GM19025 (cell line): Measurements from ENCODE around the gene PNPLA5.
"Not testable (repeated sequence)": the region's sequence is repeated elsewhere in the genome, so short reads cannot be mapped to it uniquely, and the experiment has no call there.

Experiments used
- ATAC-seq: cut with Tn5 transposase; IDR thresholded peaks from one replicate; pipeline ENCODE4 v1.9.1; 2021; ENCODE audit warnings: mild to moderate bottlenecking, low read depth, moderate library complexity; ENCODE audit not compliant: unreplicated experiment

PNPLA5 gene

GRCh38 chr22:43891360-43892182 is at the start of gene PNPLA5:
Gene PNPLA5 (minus strand): TSS chr22:43892013. CDS start chr22:43891880, 133 bp downstream.
- no peak for ATAC-seq

GRCh38 chr22:43941449-43941848 is 49.6 kb upstream of the PNPLA5 start:
- no peak for ATAC-seq

- no peak for ATAC-seq
Observed at GRCh38 chr22:43931771-43932170, 40.0 kb upstream of the PNPLA5 start.

GRCh38 chr22:43928908-43929307 is 37.1 kb upstream of the PNPLA5 start:
- no peak for ATAC-seq

GRCh38 chr22:43928468-43928867 is 36.7 kb upstream of the PNPLA5 start:
- no peak for ATAC-seq

GRCh38 chr22:43926349-43926710 is 34.5 kb upstream of the PNPLA5 start:
- ATAC-seq, result no peak

GRCh38 chr22:43925433-43926348 is 33.9 kb upstream of the PNPLA5 start:
- ATAC-seq, result no peak

- ATAC-seq, result no peak
Observed at GRCh38 chr22:43924877-43925276, 33.1 kb upstream of the PNPLA5 start.

GRCh38 chr22:43923631-43924464 is 32.0 kb upstream of the PNPLA5 start, which contains the start of gene PNPLA3:
Gene PNPLA3 (plus strand): TSS chr22:43923805. CDS start chr22:43923912, 107 bp downstream.
- ATAC-seq, result no peak

GRCh38 chr22:43923191-43923590 is 31.4 kb upstream of the PNPLA5 start:
- ATAC-seq, result no peak

- ATAC-seq, result no peak
Observed at GRCh38 chr22:43922123-43922522, 30.3 kb upstream of the PNPLA5 start.

GRCh38 chr22:43921370-43921769 is 29.6 kb upstream of the PNPLA5 start:
- ATAC-seq, result no peak

GRCh38 chr22:43919106-43919973 is 27.5 kb upstream of the PNPLA5 start:
- no peak for ATAC-seq

GRCh38 chr22:43917521-43917920 is 25.7 kb upstream of the PNPLA5 start:
- no peak for ATAC-seq

- no peak for ATAC-seq
Observed at GRCh38 chr22:43911351-43911750, 19.5 kb upstream of the PNPLA5 start.

- no peak for ATAC-seq
Observed at GRCh38 chr22:43910178-43910695, 18.4 kb upstream of the PNPLA5 start.

GRCh38 chr22:43909708-43910107 is 17.9 kb upstream of the PNPLA5 start:
- no peak for ATAC-seq

GRCh38 chr22:43905681-43906080 is 13.9 kb upstream of the PNPLA5 start:
- no peak for ATAC-seq

GRCh38 chr22:43904412-43904811 is 12.6 kb upstream of the PNPLA5 start:
- not testable (repeated sequence) for ATAC-seq
